ENCODE measurements around the gene COL6A5.
"Not testable (repeated sequence)": the region's sequence is repeated elsewhere in the genome, so short reads cannot be mapped to it uniquely, and the experiment has no call there.

Gene COL6A5

GRCh38 chr3:130448155-130448554, 102.7 kb downstream of the COL6A5 start:
- DNase-seq, result not testable (repeated sequence)

- DNase-seq, result no peak
Observed at GRCh38 chr3:130456540-130456939, 111.1 kb downstream of the COL6A5 start.

GRCh38 chr3:130457671-130458070, 112.2 kb downstream of the COL6A5 start:
- no peak for DNase-seq

- no peak for DNase-seq
Observed at GRCh38 chr3:130459944-130460343, 114.5 kb downstream of the COL6A5 start.

- DNase-seq, result no peak
Observed at GRCh38 chr3:130462089-130462488, 116.6 kb downstream of the COL6A5 start.

- DNase-seq, result no peak
Observed at GRCh38 chr3:130463221-130463620, 117.7 kb downstream of the COL6A5 start.

GRCh38 chr3:130465521-130465920, 120.0 kb downstream of the COL6A5 start:
- DNase-seq, result no peak

- DNase-seq, result no peak
Observed at GRCh38 chr3:130468311-130468710, 122.8 kb downstream of the COL6A5 start.

GRCh38 chr3:130470126-130470525, 124.7 kb downstream of the COL6A5 start:
- no peak for DNase-seq

- DNase-seq, result no peak
Observed at GRCh38 chr3:130473416-130473815, 127.9 kb downstream of the COL6A5 start.

- no peak for DNase-seq
Observed at GRCh38 chr3:130480736-130481135, 135.3 kb downstream of the COL6A5 start.

GRCh38 chr3:130488288-130488687, 142.8 kb downstream of the COL6A5 start:
- DNase-seq, result no peak

- DNase-seq, result no peak
Observed at GRCh38 chr3:130488769-130489450, 143.4 kb downstream of the COL6A5 start.

- DNase-seq, result no peak
Observed at GRCh38 chr3:130490241-130490640, 144.8 kb downstream of the COL6A5 start.

GRCh38 chr3:130491431-130491830, 146.0 kb downstream of the COL6A5 start:
- no peak for DNase-seq

- DNase-seq, result no peak
Observed at GRCh38 chr3:130504701-130505100, 159.2 kb downstream of the COL6A5 start.

GRCh38 chr3:130506031-130506430, 160.6 kb downstream of the COL6A5 start:
- DNase-seq, result no peak

GRCh38 chr3:130507746-130508145, 162.3 kb downstream of the COL6A5 start:
- no peak for DNase-seq

GRCh38 chr3:130509008-130509407, 163.5 kb downstream of the COL6A5 start:
- DNase-seq, result no peak

GRCh38 chr3:130514681-130515080, 169.2 kb downstream of the COL6A5 start:
- DNase-seq, result no peak

GRCh38 chr3:130515755-130516154, 170.3 kb downstream of the COL6A5 start:
- no peak for DNase-seq

GRCh38 chr3:130516645-130517512, 171.4 kb downstream of the COL6A5 start, which contains the start of gene COL6A6:
Gene COL6A6, plus strand, starts transcription at chr3:130517177. Its CDS starts 43,188 bp downstream, at chr3:130560365.
- DNase-seq, result no peak

GRCh38 chr3:130517602-130518001, 172.1 kb downstream of the COL6A5 start:
- DNase-seq, result no peak

- no peak for DNase-seq
Observed at GRCh38 chr3:130519754-130520153, 174.3 kb downstream of the COL6A5 start.

All from stimulated activated naive CD4-positive, alpha-beta T cell (primary cell).